ENCODE measurements around the gene INSRR. TPM values are rescaled to one million over a fixed set of nuclear protein-coding genes. Genes with fewer than 3 reads are reported as not detected.

Gene INSRR
- total and polyA plus RNA-seq, 9 of the 15 experiments (the other 6 are each of a cell fraction or from before 2014, with no cell fraction given) = 0.03 to 0.18 (median 0.06) TPM; not detected in 3

GRCh38 chr1:156895455-156895812, 36.5 kb upstream of the INSRR start:
- H2AFZ ChIP-seq (ENCODE audit: low read depth, low read length) = peak overlapping the region; percentile 95
- no peaks in the 10 kb centered on the region for H3K36me3 ChIP-seq (ENCODE audit: control insufficient read depth, insufficient read depth, low read length)
- intact Hi-C loops (cut with micrococcal nuclease) = no loop called here
- peaks cover 39 to 61% of the 10 kb centered on the region in 2 experiments for H3K4me1 ChIP-seq (replicated peaks in 1 of 2; ENCODE audit: control insufficient read depth in 2 of 2, insufficient read depth in 2 of 2, low read length in 2 of 2)
- in situ Hi-C loops (cut with MboI) = no loop called here
- CTCF ChIA-PET (ENCODE audit: low intra/inter-chr PET ratio) = interaction anchor here (1.7 kb wide), 1 partner anchor 25 kb away, joined by 4 read pairs; the partner anchor contains the start of gene LRRC71
- no peaks in the 10 kb centered on the region for H3K9me1 ChIP-seq (ENCODE audit: control insufficient read depth, insufficient read depth, low read length)
- H3K9ac ChIP-seq (ENCODE audit: insufficient read depth in 1 of 2, low read depth in 2 of 2, low read length in 2 of 2) = peak overlapping the region; percentile 43 to 88
- H3K79me2 ChIP-seq (ENCODE audit: control insufficient read depth, insufficient read depth, low read length) = no peaks in the 10 kb centered on the region
- FAIRE-seq = no peak
- no TSS peak for BruUV-seq (replicated peaks)
- H3K4me2 ChIP-seq (ENCODE audit: insufficient read depth, low read length) = peak overlapping the region; percentile 62
- no peaks in the 10 kb centered on the region for H3K27me3 ChIP-seq (ENCODE audit: control insufficient read depth in 2 of 2, insufficient read depth in 2 of 2, low read length in 2 of 2)
- no peak overlapping the region for H3K4me3 ChIP-seq
- WGBS (ENCODE audit: insufficient coverage, low coverage, missing lambda C conversion rate) = 51% methylated on average over 4 of the region's 4 CpGs
- H3K9me3 ChIP-seq (replicated peaks; ENCODE audit: control insufficient read depth, insufficient read depth, low read depth, low read length) = no peaks in the 10 kb centered on the region
- POLR2A ChIA-PET = interaction anchor here (0.8 to 1.5 kb wide), 4 partner anchors 10 to 169 kb away, joined by 3 to 7 read pairs (median 4); no protein-coding TSS in a partner anchor
- no peaks in the 10 kb centered on the region for H4K20me1 ChIP-seq (replicated peaks; ENCODE audit: control insufficient read depth, insufficient read depth, low read length)
- DNase-seq (ENCODE audit: extremely low read depth in 1 of 4, low spot score in 3 of 4) = no peak
- peak overlapping the region; percentile 63 for H3K27ac ChIP-seq (ENCODE audit: extremely low read depth, low read depth, low read length)
- ATAC-seq = no peak
- no peak for TF ChIP-seq POLR2AphosphoS2 (IDR thresholded peaks at IDR 0.05; ENCODE audit: low read length)
- no peak for TF ChIP-seq NUFIP1 (IDR thresholded peaks at IDR 0.05; ENCODE audit: partially characterized antibody)
- TF ChIP-seq CAMTA2 (CRISPR knock-in tag; conservative IDR thresholded peaks at IDR 0.05) = no peak
- TF ChIP-seq TCF15 (CRISPR knock-in tag; IDR thresholded peaks at IDR 0.05) = no peak
- TF ChIP-seq FOXK1 (CRISPR knock-in tag; IDR thresholded peaks at IDR 0.05; ENCODE audit: borderline replicate concordance) = no peak
- no peak for TF ChIP-seq RBBP5 (IDR thresholded peaks at IDR 0.05; ENCODE audit: borderline replicate concordance, insufficient read depth, low read length, poor library complexity, severe bottlenecking)
- no peak for TF ChIP-seq ZFP36 (IDR thresholded peaks at IDR 0.05; ENCODE audit: low read depth, low read length, partially characterized antibody)
- TF ChIP-seq ZFPM2 (CRISPR knock-in tag; IDR thresholded peaks at IDR 0.05) = no peak
- TF ChIP-seq CREB1 (IDR thresholded peaks at IDR 0.05) = no peak
- no peak for TF ChIP-seq CREB1 (CRISPR knock-in tag; IDR thresholded peaks at IDR 0.05)
- no peak for TF ChIP-seq ZNF57 (CRISPR knock-in tag; IDR thresholded peaks at IDR 0.05)
- TF ChIP-seq RREB1 (CRISPR knock-in tag; IDR thresholded peaks at IDR 0.05) = no peak
- no peak for TF ChIP-seq SMC3 (conservative IDR thresholded peaks at IDR 0.05; ENCODE audit: insufficient read depth, low read depth, low read length)
- no peak for TF ChIP-seq ZNF79 (CRISPR knock-in tag; IDR thresholded peaks at IDR 0.05; ENCODE audit: low read depth)
- TF ChIP-seq ZNF740 (CRISPR knock-in tag; IDR thresholded peaks at IDR 0.05) = no peak
- no peak for TF ChIP-seq ZNF740 (tag; IDR thresholded peaks at IDR 0.05)
- no peak for TF ChIP-seq JUNB (CRISPR knock-in tag; conservative IDR thresholded peaks at IDR 0.05)
- no peak for TF ChIP-seq POLR3G (IDR thresholded peaks at IDR 0.05; ENCODE audit: extremely low read depth, insufficient read length, insufficient replicate concordance)

Measured in K562 (cell line).